Measurements from ENCODE around the gene ADAMTS14.

ADAMTS14 gene

GRCh38 chr10:70743430-70743788, 71.1 kb downstream of the ADAMTS14 start:
- no peak for DNase-seq
- TF ChIP-seq CTCF (IDR thresholded peaks at IDR 0.05; ENCODE audit: low read depth, low read length) = 0 out of 2 replicates have a peak, but pooled peaks have one; percentile 3
- Histone ChIP-seq H3K4me3 (ENCODE audit: low read depth, low read length) (no peak overlapping the region), H3K27me3 (ENCODE audit: insufficient read depth, low read depth, severe bottlenecking) (no peaks in the 10 kb centered on the region), H3K27ac (no peak overlapping the region), H3K9me3 (ENCODE audit: severe bottlenecking) (no peaks in the 10 kb centered on the region), H3K36me3 (no peaks in the 10 kb centered on the region)

GRCh38 chr10:70743879-70744278, 71.6 kb downstream of the ADAMTS14 start:
- DNase-seq = no peak
- no peak for TF ChIP-seq CTCF (IDR thresholded peaks at IDR 0.05; ENCODE audit: low read depth, low read length)
- H3K4me3 ChIP-seq (ENCODE audit: low read depth, low read length) = no peak overlapping the region
- H3K27ac ChIP-seq = no peak overlapping the region
- H3K9me3 ChIP-seq (ENCODE audit: severe bottlenecking) = no peaks in the 10 kb centered on the region
- no peaks in the 10 kb centered on the region for H3K27me3 ChIP-seq (ENCODE audit: insufficient read depth, low read depth, severe bottlenecking)
- H3K36me3 ChIP-seq = no peaks in the 10 kb centered on the region

- no peak overlapping the region for H3K4me3 ChIP-seq (ENCODE audit: low read depth, low read length)
- H3K27me3 ChIP-seq (ENCODE audit: insufficient read depth, low read depth, severe bottlenecking) = no peaks in the 10 kb centered on the region
- H3K9me3 ChIP-seq (ENCODE audit: severe bottlenecking) = no peaks in the 10 kb centered on the region
- no peak for DNase-seq
- TF ChIP-seq CTCF (IDR thresholded peaks at IDR 0.05; ENCODE audit: low read depth, low read length) = no peak
- H3K36me3 ChIP-seq = no peaks in the 10 kb centered on the region
- H3K27ac ChIP-seq = no peak overlapping the region
Measured at GRCh38 chr10:70744617-70745143, 72.4 kb downstream of the ADAMTS14 start.

GRCh38 chr10:70745555-70745954, 73.2 kb downstream of the ADAMTS14 start:
- Histone ChIP-seq H3K27ac (no peak overlapping the region), H3K9me3 (ENCODE audit: severe bottlenecking) (no peaks in the 10 kb centered on the region)
- no peak for TF ChIP-seq CTCF (IDR thresholded peaks at IDR 0.05; ENCODE audit: low read depth, low read length)

GRCh38 chr10:70747192-70747965, 75.1 kb downstream of the ADAMTS14 start:
- Histone ChIP-seq H3K27me3 (ENCODE audit: insufficient read depth, low read depth, severe bottlenecking) (no peaks in the 10 kb centered on the region), H3K9me3 (ENCODE audit: severe bottlenecking) (no peaks in the 10 kb centered on the region), H3K4me3 (ENCODE audit: low read depth, low read length) (no peak overlapping the region), H3K27ac (no peak overlapping the region), H3K36me3 (no peaks in the 10 kb centered on the region)
- TF ChIP-seq CTCF (IDR thresholded peaks at IDR 0.05; ENCODE audit: low read depth, low read length) = no peak
- DNase-seq = no peak

More at GRCh38 chr10:70745555-70745954, 73.2 kb downstream of the ADAMTS14 start:
- Histone ChIP-seq H3K36me3 (no peaks in the 10 kb centered on the region), H3K4me3 (ENCODE audit: low read depth, low read length) (no peak overlapping the region), H3K27me3 (ENCODE audit: insufficient read depth, low read depth, severe bottlenecking) (no peaks in the 10 kb centered on the region)
- DNase-seq = no peak

Measured in WERI-Rb-1 (cell line).